B cell (primary cell): ENCODE data around the gene TEAD1. TPM values are rescaled to one million over a fixed set of nuclear protein-coding genes. Genes with fewer than 3 reads are reported as not detected.

Experiments
- ATAC-seq: fragments of 200-7000 bp; cut with Tn5 transposase; one replicate; pipeline ENCODE4 v1.10.0; 2021; ENCODE audit warnings: low read depth, mild to moderate bottlenecking, moderate number of reproducible peaks, moderate library complexity
- CTCF ChIA-PET: fragments of 350-600 bp; sonication (Branson Sonifier 250); formaldehyde crosslinking; loops from one replicate; lab custom pipeline; 2021; ENCODE audit warnings: antibody characterized with exemption, inconsistent platforms; lab: Charles Lee
- POLR2A ChIA-PET: fragments of 350-600 bp; sonication (Branson Sonifier 250); formaldehyde crosslinking; loops from one replicate; lab custom pipeline; 2021; ENCODE audit warnings: antibody characterized with exemption; lab: Charles Lee
- DNase-seq: peaks from one replicate; pipeline ENCODE4 v3.0.0; 2013
- H2AFZ ChIP-seq: 2 replicates; pipeline ENCODE4 v1.6.1; 2012; ENCODE audit warnings: mild to moderate bottlenecking, low read depth, low read length; ENCODE audit not compliant: insufficient read depth, poor library complexity, severe bottlenecking
- H3K27ac ChIP-seq, 2 donors: 1 replicate in 1 of 2; 2 replicates in 1 of 2; pipeline ENCODE4 v1.5.1; 2012 to 2013; ENCODE audit warnings: low read length in 2 of 2, mild to moderate bottlenecking in 2 of 2, moderate library complexity in 1 of 2
- H3K27me3 ChIP-seq, 4 experiments: fragments of 200-600 bp in 1 of 4; sonication (generic) in 1 of 4; replicated peaks in 1 of 4; 1 replicate in 2 of 4; 2 replicates in 2 of 4; pipeline versions ENCODE4 v1.6.1 to v1.7.0; 2013 to 2016; ENCODE audit warnings: low read length in 3 of 4, mild to moderate bottlenecking in 2 of 4, mixed read lengths in 1 of 4, moderate library complexity in 1 of 4; ENCODE audit not compliant: insufficient read depth in 4 of 4, control insufficient read depth in 3 of 4; ENCODE audit errors: control extremely low read depth in 1 of 4
- H3K36me3 ChIP-seq, 2 experiments: replicated peaks in 1 of 2; 1 replicate in 1 of 2; 2 replicates in 1 of 2; pipeline versions ENCODE4 v1.6.1 to v1.7.1; 2013; ENCODE audit warnings: low read length in 1 of 2; ENCODE audit not compliant: insufficient read depth in 2 of 2, control insufficient read depth in 1 of 2; ENCODE audit errors: control extremely low read depth in 1 of 2, extremely low read depth in 1 of 2
- H3K4me1 ChIP-seq, 2 donors: fragments of 200-600 bp in 1 of 2; sonication (generic) in 1 of 2; 1 replicate in 1 of 2; 2 replicates in 1 of 2; pipeline versions ENCODE4 v1.5.1 to v1.6.1; 2013 to 2017; ENCODE audit warnings: low read length in 2 of 2; ENCODE audit not compliant: control insufficient read depth in 2 of 2, insufficient read depth in 2 of 2
- H3K4me2 ChIP-seq: replicated peaks from 2 replicates; pipeline ENCODE3; 2012; ENCODE audit warnings: mild to moderate bottlenecking, low read depth, low read length; ENCODE audit not compliant: poor library complexity, severe bottlenecking
- H3K4me3 ChIP-seq, 5 experiments: fragments of 200-600 bp in 1 of 5; sonication (generic) in 1 of 5; 1 replicate in 3 of 5; 2 replicates in 2 of 5; pipeline versions ENCODE4 v1.5.1 to v1.7.0; 2011 to 2016; ENCODE audit warnings: low read length in 4 of 5, mild to moderate bottlenecking in 4 of 5, low read depth in 2 of 5, control low read depth in 1 of 5, moderate library complexity in 1 of 5; ENCODE audit not compliant: insufficient read depth in 1 of 5; ENCODE audit errors: control extremely low read depth in 1 of 5, extremely low read depth in 1 of 5
- H3K79me2 ChIP-seq: fragments of 200-600 bp; sonication (generic); one replicate; pipeline ENCODE4 v1.6.0; 2016; ENCODE audit warnings: low read length; ENCODE audit not compliant: control insufficient read depth, insufficient read depth
- H3K9ac ChIP-seq: fragments of 200-600 bp; sonication (generic); 2 replicates; pipeline ENCODE4 v1.6.1; 2017; ENCODE audit warnings: mild to moderate bottlenecking, low read length, moderate library complexity
- H3K9me3 ChIP-seq, 3 donors: one replicate each; pipeline versions ENCODE4 v1.6.1 to v1.7.1; 2013; ENCODE audit warnings: low read length in 2 of 3; ENCODE audit not compliant: control insufficient read depth in 2 of 3, insufficient read depth in 1 of 3; ENCODE audit errors: control extremely low read depth in 1 of 3
- H4K20me1 ChIP-seq: 2 replicates; pipeline ENCODE4 v1.6.0; 2012; ENCODE audit warnings: mild to moderate bottlenecking, low read length; ENCODE audit not compliant: insufficient read depth, control insufficient read depth, poor library complexity, severe bottlenecking
- H3K27ac Mint-ChIP-seq: one replicate; pipeline ENCODE4 v1.8.0; 2021; ENCODE audit warnings: mixed read lengths
- H3K27me3 Mint-ChIP-seq: one replicate; pipeline ENCODE4 v1.8.0; 2021; ENCODE audit warnings: mixed read lengths
- H3K4me1 Mint-ChIP-seq: one replicate; pipeline ENCODE4 v1.8.0; 2021; ENCODE audit warnings: mixed read lengths
- H3K4me3 Mint-ChIP-seq: one replicate; pipeline ENCODE4 v1.8.0; 2021; ENCODE audit warnings: mixed read lengths
- H3K9me3 Mint-ChIP-seq: one replicate; pipeline ENCODE4 v1.8.0; 2022; ENCODE audit warnings: mixed read lengths; ENCODE audit not compliant: insufficient read depth
- EZH2 ChIP-seq: IDR thresholded peaks from 2 replicates; pipeline ENCODE4 v1.6.1; 2012; ENCODE audit warnings: borderline replicate concordance, low read depth, mild to moderate bottlenecking, moderate library complexity, low read length; ENCODE audit not compliant: insufficient read depth, poor library complexity, severe bottlenecking
- WGBS: methylation state at CpG from one replicate; pipeline ENCODE4 v1.1.5; 2013; ENCODE audit warnings: missing lambda C conversion rate; ENCODE audit not compliant: insufficient coverage; 5-methylcytosine and 5-hydroxymethylcytosine counted together
- intact Hi-C: fragments of 100-400 bp; cut with micrococcal nuclease; formaldehyde crosslinking; loops from one replicate; pipeline ENCODE4 v1.10.0; 2022
- polyA plus RNA-seq: library from polyadenylated mRNA; depleted of rRNA; stranded (reverse); fragments of >200 nt; gene quantifications from 2 replicates; pipeline ENCODE4 v1.2.3, GENCODE V29; 2012
- total RNA-seq, 2 donors: library from RNA; stranded (reverse); fragments of 120-200 nt in 1 of 2; gene quantifications; 1 replicate in 1 of 2; 2 replicates in 1 of 2; pipeline versions ENCODE4 v1.2.3 to v1.2.4, GENCODE V29; 2013 to 2022
- TF ChIP-seq, protein P1 (sequence below): fragments of 200-600 bp; IDR thresholded peaks from one replicate; pipeline ENCODE4 v1.8.0; 2022; ENCODE audit warnings: antibody characterized with exemption, mild to moderate bottlenecking

Gene TEAD1
- total and polyA plus RNA-seq, 2 donors (not counting 1 experiment from before 2014, with no cell fraction given): 0.30 TPM; not detected in 1

DNA sequence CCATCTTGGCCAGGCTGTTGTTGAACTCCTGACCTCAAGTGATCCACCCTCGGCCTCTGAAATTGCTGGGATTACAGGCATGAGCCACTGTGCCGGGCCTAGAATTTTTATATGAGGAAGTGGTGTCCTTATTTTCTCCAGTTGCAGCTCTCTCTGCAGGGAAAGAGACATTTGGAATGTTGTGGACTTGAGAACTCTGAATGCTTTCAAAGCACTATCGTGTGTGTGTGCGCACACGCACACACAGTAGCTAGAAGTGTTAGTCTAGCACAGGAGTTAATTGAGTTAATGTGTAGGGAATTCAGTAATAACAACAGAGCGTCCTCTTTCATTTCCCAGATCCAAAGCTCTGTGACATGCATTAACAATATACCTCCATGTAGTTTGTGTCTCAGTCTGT lies 170.9 kb downstream of the TEAD1 start:
- Histone ChIP-seq H2AFZ (no peak overlapping the region), H3K4me1 (no peaks in the 10 kb centered on the region), H3K79me2 (no peaks in the 10 kb centered on the region), H3K27ac (no peak overlapping the region), H3K9me3 (no peaks in the 10 kb centered on the region), H3K4me3 (no peak overlapping the region), H3K27me3 (no peaks in the 10 kb centered on the region), H4K20me1 (no peaks in the 10 kb centered on the region), H3K36me3 (no peaks in the 10 kb centered on the region), H3K4me2 (no peak overlapping the region), H3K9ac (no peak overlapping the region)
- Mint-ChIP-seq H3K27ac (no peak overlapping the region), H3K9me3 (no peaks in the 10 kb centered on the region), H3K27me3 (peaks cover 22% of the 10 kb centered on the region), H3K4me3 (no peak overlapping the region), H3K4me1 (no peaks in the 10 kb centered on the region)
- ATAC-seq (no peak), DNase-seq (no peak)
- WGBS: 100% methylated on average over 5 of the region's 6 CpGs
- intact Hi-C loops: no loop called here
- CTCF ChIA-PET: no interaction called here
- TF ChIP-seq, protein P1, sequence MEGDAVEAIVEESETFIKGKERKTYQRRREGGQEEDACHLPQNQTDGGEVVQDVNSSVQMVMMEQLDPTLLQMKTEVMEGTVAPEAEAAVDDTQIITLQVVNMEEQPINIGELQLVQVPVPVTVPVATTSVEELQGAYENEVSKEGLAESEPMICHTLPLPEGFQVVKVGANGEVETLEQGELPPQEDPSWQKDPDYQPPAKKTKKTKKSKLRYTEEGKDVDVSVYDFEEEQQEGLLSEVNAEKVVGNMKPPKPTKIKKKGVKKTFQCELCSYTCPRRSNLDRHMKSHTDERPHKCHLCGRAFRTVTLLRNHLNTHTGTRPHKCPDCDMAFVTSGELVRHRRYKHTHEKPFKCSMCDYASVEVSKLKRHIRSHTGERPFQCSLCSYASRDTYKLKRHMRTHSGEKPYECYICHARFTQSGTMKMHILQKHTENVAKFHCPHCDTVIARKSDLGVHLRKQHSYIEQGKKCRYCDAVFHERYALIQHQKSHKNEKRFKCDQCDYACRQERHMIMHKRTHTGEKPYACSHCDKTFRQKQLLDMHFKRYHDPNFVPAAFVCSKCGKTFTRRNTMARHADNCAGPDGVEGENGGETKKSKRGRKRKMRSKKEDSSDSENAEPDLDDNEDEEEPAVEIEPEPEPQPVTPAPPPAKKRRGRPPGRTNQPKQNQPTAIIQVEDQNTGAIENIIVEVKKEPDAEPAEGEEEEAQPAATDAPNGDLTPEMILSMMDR: no peak
- TF ChIP-seq EZH2: no peak
- POLR2A ChIA-PET: no interaction called here

DNA sequence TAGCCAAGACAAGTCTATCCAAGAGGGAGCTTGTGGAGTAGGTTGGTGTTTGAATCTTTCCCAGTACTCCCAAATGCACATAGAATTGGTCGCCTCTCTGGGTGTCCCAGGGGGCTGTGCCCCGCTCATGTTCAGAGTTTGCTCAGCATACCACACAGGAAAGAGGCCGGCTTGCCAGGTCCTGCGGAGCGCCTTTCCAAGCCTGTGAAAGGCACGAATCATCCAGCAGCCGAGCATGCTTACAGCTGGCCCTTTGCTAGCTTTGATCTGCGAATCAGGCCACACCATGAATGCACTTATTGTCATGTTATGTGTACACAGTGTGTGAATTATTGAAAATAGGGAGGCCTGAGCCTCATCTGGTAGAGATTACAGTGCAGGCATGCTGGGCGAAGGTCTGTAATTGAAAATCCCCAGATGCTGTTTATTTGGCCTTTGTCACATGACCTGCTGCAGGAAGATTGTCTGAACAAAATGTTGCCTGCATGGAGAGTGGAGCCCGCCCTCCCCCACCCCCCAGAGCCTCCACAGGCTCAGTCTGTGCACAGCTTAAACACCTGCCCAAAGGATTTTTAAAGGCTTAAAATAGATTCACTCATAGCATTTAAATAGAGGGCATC lies 171.6 kb downstream of the TEAD1 start:
- intact Hi-C loops: no loop called here
- Mint-ChIP-seq H3K27ac (no peak overlapping the region), H3K4me3 (no peak overlapping the region), H3K4me1 (no peaks in the 10 kb centered on the region), H3K27me3 (peaks cover 22% of the 10 kb centered on the region), H3K9me3 (no peaks in the 10 kb centered on the region)
- no peaks in the 10 kb centered on the region for H4K20me1 ChIP-seq
- H3K9ac ChIP-seq: no peak overlapping the region
- H3K9me3 ChIP-seq: no peaks in the 10 kb centered on the region
- ChIA-PET CTCF (no interaction called here), POLR2A (no interaction called here)
- H3K27ac ChIP-seq: no peak overlapping the region
- WGBS: 96% methylated on average over 9 of the region's 10 CpGs
- no peaks in the 10 kb centered on the region for H3K79me2 ChIP-seq
- TF ChIP-seq, protein P1: no peak
- no peak for TF ChIP-seq EZH2
- no peak overlapping the region for H3K4me2 ChIP-seq
- H3K36me3 ChIP-seq: no peaks in the 10 kb centered on the region
- H3K4me3 ChIP-seq: no peak overlapping the region
- no peaks in the 10 kb centered on the region for H3K4me1 ChIP-seq
- no peak for DNase-seq
- no peak overlapping the region for H2AFZ ChIP-seq
- no peak for ATAC-seq
- H3K27me3 ChIP-seq: no peaks in the 10 kb centered on the region
